ENCODE results near the gene BEST1. TPM values are rescaled to one million over a fixed set of nuclear protein-coding genes. Genes with fewer than 3 reads are reported as not detected.

The BEST1 gene
- total RNA-seq, 1 donor from 2014 or later, result 0.58 TPM

DNA sequence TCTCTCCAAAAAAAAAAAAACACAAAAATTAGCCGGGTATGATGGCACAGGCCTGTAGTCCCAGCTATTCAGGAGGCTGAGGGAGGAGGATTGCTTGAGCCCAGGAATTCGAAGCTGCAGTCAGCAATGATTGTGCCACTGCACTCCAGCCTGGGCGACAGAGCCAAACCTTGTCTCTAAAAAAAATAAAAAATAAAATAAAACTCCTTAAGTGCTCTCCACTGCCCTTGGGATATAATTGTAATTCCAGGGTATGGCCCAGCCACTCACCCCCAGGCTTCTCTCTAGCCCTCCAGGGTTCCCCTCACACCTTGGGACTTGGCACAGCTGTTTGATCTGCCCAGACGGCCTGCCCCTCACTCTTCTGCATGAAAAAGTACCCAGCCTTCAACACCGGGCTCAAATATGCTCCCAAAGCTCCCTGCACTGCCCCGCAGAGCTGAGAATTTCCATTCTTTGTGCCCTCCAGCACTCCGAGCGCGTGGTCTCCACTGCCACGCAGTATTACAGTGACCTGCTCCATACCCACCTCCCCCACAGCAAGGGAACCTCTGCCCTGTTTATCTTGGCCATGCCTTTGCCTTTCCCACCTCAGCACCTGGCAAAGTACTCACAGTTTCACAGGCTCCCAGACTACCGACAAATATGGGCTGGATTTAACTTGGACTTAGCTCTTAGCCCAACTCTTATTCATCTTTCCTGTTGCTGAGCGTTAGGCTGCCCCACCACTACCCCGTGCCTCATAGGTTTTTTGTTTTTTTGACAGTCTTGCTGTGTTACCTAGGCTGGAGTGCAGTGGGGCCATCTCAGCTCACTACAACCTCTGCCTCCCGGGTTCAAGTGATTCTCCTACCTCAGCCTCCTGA lies 24.8 kb downstream of the BEST1 start:
- DNase-seq, result no peak
- Histone ChIP-seq H3K4me3 (no peak overlapping the region), H3K9me3 (replicated peaks) (no peaks in the 10 kb centered on the region), H3K27ac (replicated peaks) (peak overlapping the region; percentile 67), H3K27me3 (ENCODE audit: low read depth) (no peaks in the 10 kb centered on the region), H3K36me3 (no peaks in the 10 kb centered on the region), H3K4me1 (peaks cover 87% of the 10 kb centered on the region)
- intact Hi-C loops (cut with micrococcal nuclease), result no loop called here
- TF ChIP-seq, protein P1, sequence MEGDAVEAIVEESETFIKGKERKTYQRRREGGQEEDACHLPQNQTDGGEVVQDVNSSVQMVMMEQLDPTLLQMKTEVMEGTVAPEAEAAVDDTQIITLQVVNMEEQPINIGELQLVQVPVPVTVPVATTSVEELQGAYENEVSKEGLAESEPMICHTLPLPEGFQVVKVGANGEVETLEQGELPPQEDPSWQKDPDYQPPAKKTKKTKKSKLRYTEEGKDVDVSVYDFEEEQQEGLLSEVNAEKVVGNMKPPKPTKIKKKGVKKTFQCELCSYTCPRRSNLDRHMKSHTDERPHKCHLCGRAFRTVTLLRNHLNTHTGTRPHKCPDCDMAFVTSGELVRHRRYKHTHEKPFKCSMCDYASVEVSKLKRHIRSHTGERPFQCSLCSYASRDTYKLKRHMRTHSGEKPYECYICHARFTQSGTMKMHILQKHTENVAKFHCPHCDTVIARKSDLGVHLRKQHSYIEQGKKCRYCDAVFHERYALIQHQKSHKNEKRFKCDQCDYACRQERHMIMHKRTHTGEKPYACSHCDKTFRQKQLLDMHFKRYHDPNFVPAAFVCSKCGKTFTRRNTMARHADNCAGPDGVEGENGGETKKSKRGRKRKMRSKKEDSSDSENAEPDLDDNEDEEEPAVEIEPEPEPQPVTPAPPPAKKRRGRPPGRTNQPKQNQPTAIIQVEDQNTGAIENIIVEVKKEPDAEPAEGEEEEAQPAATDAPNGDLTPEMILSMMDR (IDR thresholded peaks at IDR 0.05; ENCODE audit: borderline replicate concordance), result no peak

DNA sequence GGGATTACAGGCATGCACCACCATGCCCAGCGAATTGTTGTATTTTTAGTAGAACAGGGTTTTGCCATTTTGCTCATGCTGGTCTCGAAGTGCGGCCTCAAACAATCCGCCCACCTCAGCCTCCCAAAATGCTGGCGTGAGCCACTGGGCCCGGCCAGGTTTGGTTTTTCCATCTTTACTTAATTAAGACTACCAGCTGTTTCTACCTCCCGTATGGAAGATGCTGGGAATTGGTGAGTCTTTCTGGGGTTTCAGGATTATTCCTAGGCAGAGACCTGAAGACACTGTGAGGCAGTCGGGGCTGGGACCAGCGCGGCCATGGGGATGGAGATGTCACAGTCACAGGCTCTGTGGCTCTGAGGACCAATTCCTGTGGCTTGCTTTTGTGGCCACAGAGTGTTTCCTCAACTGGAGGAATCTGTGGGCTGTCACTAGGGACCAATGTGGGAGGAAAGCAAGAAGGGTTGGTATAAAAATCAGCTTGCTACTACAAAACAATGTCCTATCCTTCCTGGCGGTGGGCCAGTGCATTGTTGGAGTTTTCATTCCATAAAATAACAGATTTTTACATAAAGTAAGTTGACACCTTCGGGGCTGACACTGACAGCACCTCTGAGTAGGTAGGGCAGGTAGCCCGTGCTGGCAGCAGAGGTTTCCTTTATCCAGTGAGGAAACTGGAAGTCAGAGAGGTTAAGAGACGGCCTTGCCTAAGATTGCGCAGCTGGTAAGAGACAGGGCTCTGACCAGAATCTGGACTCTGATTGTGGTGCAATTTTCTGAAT lies 25.7 kb downstream of the BEST1 start:
- intact Hi-C loops (cut with micrococcal nuclease), result no loop called here
- peaks cover 79% of the 10 kb centered on the region for H3K4me1 ChIP-seq
- no peak overlapping the region for H3K4me3 ChIP-seq
- no peaks in the 10 kb centered on the region for H3K27me3 ChIP-seq (ENCODE audit: low read depth)
- no peaks in the 10 kb centered on the region for H3K9me3 ChIP-seq (replicated peaks)
- TF ChIP-seq, protein P1 (IDR thresholded peaks at IDR 0.05; ENCODE audit: borderline replicate concordance), result no peak
- no peaks in the 10 kb centered on the region for H3K36me3 ChIP-seq
- peak overlapping the region; percentile 67 for H3K27ac ChIP-seq (replicated peaks)
- no peak for DNase-seq

DNA sequence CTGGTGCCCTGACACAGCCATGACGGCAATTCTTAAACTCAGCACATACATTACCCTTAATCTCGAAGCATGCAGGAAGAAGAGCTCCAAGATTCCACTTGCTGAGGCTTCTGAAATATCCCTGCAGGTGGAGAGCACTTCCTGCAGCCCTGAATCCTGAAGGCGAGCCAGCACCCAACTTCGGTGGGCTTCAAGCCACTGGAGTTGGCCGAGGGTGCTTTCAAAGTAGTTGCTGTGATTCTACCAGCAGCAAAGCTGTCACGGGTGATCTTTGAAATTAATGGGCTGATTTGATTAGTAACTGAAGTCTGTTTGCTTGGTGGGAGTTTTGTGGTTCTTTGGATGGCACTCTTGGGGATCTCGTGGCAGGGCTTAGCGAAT lies 26.3 kb downstream of the BEST1 start:
- TF ChIP-seq, protein P1 (IDR thresholded peaks at IDR 0.05; ENCODE audit: borderline replicate concordance), result no peak
- H3K27me3 ChIP-seq (ENCODE audit: low read depth), result no peaks in the 10 kb centered on the region
- intact Hi-C loops (cut with micrococcal nuclease), result no loop called here
- H3K36me3 ChIP-seq, result no peaks in the 10 kb centered on the region
- DNase-seq, result no peak
- peaks cover 73% of the 10 kb centered on the region for H3K4me1 ChIP-seq
- no peak overlapping the region for H3K27ac ChIP-seq (replicated peaks)
- no peak overlapping the region for H3K4me3 ChIP-seq
- H3K9me3 ChIP-seq (replicated peaks), result no peaks in the 10 kb centered on the region

DNA sequence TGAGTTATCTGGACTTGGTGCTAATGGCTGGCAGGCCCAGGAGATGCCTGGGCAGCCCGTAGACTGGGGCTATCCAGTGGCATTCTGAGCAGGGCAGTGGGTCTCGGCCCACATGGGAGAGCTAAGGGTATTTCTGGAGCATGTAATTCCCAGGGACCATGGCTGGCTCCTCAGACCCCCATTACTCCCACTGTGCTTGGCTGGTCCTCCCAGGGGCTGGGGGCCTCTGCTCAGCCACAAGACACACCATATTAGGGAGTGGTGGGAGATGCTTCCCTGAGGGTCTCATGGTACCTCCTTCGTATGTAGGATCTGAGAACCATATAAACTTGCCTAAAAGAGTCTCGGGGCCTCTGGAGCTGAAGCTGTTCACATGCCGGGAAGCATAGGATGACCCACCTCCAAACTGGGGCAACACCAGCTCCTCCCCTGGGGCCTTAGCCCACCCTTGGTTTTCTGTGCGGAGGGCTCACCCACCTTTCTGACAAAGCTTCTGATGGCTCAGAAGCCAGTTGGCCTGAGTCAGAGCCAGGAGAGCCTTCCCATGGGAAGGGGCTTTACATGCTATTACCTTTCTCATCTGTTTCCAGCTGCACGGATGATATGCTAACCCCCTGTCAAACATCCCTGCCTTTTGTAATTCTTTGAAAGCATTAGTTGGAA lies 26.8 kb downstream of the BEST1 start:
- H3K27me3 ChIP-seq (ENCODE audit: low read depth), result no peaks in the 10 kb centered on the region
- intact Hi-C loops (cut with micrococcal nuclease), result no loop called here
- peaks cover 70% of the 10 kb centered on the region for H3K4me1 ChIP-seq
- DNase-seq, result no peak
- no peaks in the 10 kb centered on the region for H3K9me3 ChIP-seq (replicated peaks)
- H3K4me3 ChIP-seq, result no peak overlapping the region
- no peak overlapping the region for H3K27ac ChIP-seq (replicated peaks)
- TF ChIP-seq, protein P1 (IDR thresholded peaks at IDR 0.05; ENCODE audit: borderline replicate concordance), result no peak
- H3K36me3 ChIP-seq, result no peaks in the 10 kb centered on the region

Data from left ventricle myocardium inferior (tissue), 1 donor.